Cardiac muscle cell (in vitro differentiated cells and primary cell): Measurements from ENCODE around the gene C3orf18. TPM values are rescaled to one million over a fixed set of nuclear protein-coding genes. Genes with fewer than 3 reads are reported as not detected.

Source experiments
- DNase-seq, 2 donors: peaks; one replicate each; pipeline versions ENCODE4 v3.0.0 to v3.0.0-alpha.2; 2010 to 2017; ENCODE audit warnings: low read depth in 1 of 2, low spot score in 1 of 2
- H3K27ac ChIP-seq: fragments of 200-600 bp; sonication (generic); 2 replicates; pipeline ENCODE4 v1.5.1; 2016
- H3K27me3 ChIP-seq: fragments of 200-600 bp; sonication (generic); 2 replicates; pipeline ENCODE4 v1.6.0; 2016; ENCODE audit warnings: control low read depth
- H3K36me3 ChIP-seq: fragments of 200-600 bp; sonication (generic); 2 replicates; pipeline ENCODE4 v1.5.1; 2016; ENCODE audit warnings: control low read depth
- H3K4me1 ChIP-seq: fragments of 200-600 bp; sonication (generic); 2 replicates; pipeline ENCODE4 v1.8.1; 2017; ENCODE audit warnings: low read depth, mild to moderate bottlenecking, mixed run types
- H3K4me3 ChIP-seq: fragments of 200-600 bp; sonication (generic); 2 replicates; pipeline ENCODE4 v1.5.1; 2016; ENCODE audit warnings: mild to moderate bottlenecking
- H3K9me3 ChIP-seq: fragments of 200-600 bp; sonication (generic); 2 replicates; pipeline ENCODE4 v1.5.1; 2017; ENCODE audit warnings: low read depth, mild to moderate bottlenecking, control low read depth
- polyA plus RNA-seq: library from polyadenylated mRNA; unstranded; fragments of >200 nt; fragmentation: Nextera tagmentation; extraction: Ambion mirVana; gene quantifications from 2 replicates; pipeline ENCODE4 v1.2.1, GENCODE V29; 2016
- total RNA-seq: library from RNA; depleted of rRNA; stranded (reverse); fragments of >200 nt; gene quantifications from 2 replicates; pipeline ENCODE4 v1.2.3, GENCODE V29; 2016
- TF ChIP-seq, protein P1 (sequence below): IDR thresholded peaks from 2 replicates; pipeline ENCODE4 v1.5.1; 2012; ENCODE audit warnings: low read depth, mild to moderate bottlenecking, low read length

C3orf18 gene
- total and polyA plus RNA-seq, 2 experiments from 2014 or later = 33.6 to 39.4 TPM

DNA sequence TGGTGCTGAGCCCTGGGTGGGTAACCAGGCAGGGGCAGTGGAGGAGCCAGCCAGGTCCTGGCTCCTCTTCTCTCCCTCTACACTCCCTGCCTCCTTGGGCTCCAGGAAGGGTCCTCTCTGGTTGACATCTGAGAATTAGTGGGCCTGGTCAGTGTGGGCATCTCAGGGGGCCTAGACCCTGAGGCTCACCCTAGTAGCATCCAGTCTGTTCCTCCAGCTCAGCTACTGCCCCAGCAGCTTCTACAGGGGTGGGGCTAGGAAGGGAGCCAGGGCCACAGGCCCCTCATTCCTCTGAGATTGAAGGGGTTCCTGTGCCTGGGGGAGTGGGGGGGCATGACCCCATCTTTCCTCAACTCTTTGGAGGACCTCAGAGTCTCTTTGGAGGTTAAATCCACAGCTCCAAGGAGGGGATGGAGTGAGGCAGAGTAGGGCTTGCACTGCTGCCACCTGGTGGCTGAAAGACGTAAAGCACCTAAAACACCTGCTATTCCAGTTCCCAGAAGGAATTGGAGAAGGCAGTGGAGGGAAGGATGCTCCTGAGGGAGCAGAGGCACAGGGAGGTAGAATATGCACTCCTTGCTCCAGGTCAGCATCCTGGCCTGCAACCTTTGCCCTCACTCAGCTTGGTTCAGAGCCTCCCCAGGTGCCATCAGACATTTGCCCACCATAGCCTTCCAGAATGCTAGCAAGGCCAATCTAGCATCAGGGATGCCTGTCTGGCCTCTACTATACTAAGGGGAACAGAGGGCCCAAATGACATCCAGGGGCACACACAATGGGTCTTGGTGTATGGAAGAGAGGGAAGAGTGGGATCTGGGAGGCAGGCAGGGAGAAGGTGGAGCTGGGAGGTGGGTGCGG lies 25.1 kb downstream of the C3orf18 start:
- Histone ChIP-seq H3K27ac (no peak overlapping the region), H3K36me3 (no peaks in the 10 kb centered on the region), H3K27me3 (peaks cover 5% of the 10 kb centered on the region), H3K4me3 (no peak overlapping the region), H3K9me3 (no peaks in the 10 kb centered on the region), H3K4me1 (no peaks in the 10 kb centered on the region)
- DNase-seq = peak; percentile 65 to 80
- TF ChIP-seq, protein P1, sequence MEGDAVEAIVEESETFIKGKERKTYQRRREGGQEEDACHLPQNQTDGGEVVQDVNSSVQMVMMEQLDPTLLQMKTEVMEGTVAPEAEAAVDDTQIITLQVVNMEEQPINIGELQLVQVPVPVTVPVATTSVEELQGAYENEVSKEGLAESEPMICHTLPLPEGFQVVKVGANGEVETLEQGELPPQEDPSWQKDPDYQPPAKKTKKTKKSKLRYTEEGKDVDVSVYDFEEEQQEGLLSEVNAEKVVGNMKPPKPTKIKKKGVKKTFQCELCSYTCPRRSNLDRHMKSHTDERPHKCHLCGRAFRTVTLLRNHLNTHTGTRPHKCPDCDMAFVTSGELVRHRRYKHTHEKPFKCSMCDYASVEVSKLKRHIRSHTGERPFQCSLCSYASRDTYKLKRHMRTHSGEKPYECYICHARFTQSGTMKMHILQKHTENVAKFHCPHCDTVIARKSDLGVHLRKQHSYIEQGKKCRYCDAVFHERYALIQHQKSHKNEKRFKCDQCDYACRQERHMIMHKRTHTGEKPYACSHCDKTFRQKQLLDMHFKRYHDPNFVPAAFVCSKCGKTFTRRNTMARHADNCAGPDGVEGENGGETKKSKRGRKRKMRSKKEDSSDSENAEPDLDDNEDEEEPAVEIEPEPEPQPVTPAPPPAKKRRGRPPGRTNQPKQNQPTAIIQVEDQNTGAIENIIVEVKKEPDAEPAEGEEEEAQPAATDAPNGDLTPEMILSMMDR = peak; percentile 91

DNA sequence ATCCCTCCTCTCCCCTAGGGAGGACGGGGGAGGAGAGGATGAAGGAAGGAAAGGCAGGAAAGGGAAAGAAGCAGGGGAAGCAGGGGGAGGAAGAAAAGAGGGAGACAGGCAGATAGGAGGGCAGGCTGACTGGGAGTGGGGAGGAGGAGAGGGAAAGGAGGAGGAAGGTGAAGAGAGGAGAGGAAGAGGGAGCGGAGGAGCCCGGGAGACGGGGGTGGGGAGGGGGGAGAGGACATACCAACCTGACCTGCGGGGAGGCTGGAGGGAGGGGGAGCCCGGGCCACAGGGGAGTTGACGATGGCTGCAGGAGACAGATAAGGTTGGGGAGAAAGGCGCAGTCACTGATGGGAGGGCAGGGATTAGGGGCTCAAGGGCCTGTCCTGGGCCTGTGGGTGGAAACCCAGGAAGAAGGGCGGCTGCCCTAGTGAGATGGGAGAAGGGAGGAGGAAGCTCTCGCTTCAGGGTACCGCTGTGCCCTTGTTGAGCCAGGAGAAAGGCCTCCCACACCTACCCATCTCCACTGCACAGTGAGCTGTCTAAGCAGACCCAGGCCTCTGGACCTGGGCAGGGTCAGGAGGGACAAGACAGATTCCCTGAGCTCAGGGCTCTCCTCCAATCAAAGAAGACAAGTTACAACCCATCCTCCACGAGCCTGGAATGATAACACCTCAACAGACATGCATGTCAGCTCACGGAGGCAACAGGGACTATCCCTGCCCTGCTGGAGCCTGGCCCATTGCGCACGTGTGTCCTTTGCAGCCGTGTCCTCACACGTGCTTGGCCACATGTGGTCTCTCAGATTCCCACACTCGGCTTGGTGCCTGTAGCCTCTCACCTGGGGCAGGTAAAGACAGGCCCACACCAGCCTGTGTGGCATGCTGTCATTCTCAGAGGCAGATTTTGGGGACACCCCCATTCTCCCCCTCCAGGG lies 27.9 kb downstream of the C3orf18 start:
- Histone ChIP-seq H3K9me3 (no peaks in the 10 kb centered on the region), H3K27ac (no peak overlapping the region), H3K36me3 (no peaks in the 10 kb centered on the region), H3K27me3 (peaks cover 4% of the 10 kb centered on the region), H3K4me3 (no peak overlapping the region), H3K4me1 (no peaks in the 10 kb centered on the region)
- no peak for DNase-seq
- TF ChIP-seq, protein P1 = no peak

DNA sequence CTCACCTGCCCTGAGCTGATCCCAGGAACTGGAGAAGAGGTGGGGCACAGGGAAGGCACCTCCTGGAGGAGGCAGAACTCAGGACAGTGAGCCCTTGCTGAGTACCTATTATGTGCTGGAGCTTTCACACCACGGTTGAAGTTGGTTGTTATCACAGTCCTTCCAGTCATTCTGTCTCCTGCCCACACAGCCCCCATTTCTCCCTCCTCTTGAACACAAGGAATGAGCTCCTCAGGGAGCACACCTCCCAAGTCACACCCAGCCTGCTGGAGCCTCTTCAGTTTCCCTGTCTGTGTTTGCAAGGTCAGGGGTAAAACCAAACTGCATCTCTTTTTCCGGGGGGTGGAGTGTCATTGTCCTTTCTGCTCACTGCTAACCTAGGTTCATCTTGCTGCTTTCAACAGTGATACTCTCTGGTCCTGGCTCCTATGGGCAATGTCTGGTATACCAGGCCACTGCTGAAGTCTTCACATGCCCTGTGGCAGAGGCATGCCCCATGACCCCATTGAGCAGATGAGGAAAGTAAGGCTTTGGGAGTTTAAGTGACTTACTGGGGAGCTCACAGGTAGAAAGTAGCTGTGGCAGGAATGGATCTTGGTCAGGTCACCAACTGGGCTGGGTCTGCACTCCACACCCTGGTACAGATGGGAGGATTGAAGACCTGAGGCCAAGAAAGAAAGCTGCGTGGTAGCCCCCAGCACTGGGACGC lies 30.0 kb downstream of the C3orf18 start:
- Histone ChIP-seq H3K36me3 (no peaks in the 10 kb centered on the region), H3K27ac (no peak overlapping the region), H3K4me3 (no peak overlapping the region), H3K4me1 (no peaks in the 10 kb centered on the region), H3K27me3 (no peaks in the 10 kb centered on the region), H3K9me3 (no peaks in the 10 kb centered on the region)
- no peak for DNase-seq
- TF ChIP-seq, protein P1 = no peak

DNA sequence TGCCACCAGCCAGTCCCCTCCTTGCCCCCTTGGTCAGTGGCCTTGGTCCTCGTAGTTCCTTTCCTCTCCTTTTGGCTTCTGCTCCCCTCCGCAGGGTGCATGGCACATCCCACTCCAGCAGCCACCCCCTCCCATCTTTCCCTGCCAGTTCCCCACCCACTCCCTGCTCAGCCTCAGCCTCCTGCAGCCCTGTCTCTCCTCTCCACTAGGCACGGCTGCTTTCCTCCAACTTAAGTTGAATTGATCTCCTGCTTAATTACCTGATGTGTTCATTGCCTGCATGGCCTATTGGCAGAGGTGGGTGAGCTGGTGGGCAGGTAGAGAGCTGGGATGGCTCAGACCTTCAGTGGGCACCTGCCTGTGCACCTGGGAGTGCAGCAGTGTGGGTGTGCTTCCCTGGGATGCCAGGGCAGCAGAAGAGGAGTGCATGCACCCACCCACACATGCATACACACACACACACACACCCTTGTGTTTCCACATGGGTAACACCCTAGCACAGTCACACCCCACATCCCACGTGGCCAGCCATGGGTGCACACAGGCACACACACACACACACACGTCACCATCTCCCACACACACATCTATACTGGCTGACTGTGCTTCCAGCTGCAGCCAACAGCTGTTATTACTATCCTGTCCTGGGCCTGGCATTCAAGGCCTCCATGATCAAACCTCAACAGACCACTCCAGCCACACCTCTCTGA lies 30.9 kb downstream of the C3orf18 start:
- TF ChIP-seq, protein P1 = no peak
- Histone ChIP-seq H3K4me3 (no peak overlapping the region), H3K27me3 (peaks cover 3% of the 10 kb centered on the region), H3K4me1 (no peaks in the 10 kb centered on the region), H3K9me3 (no peaks in the 10 kb centered on the region), H3K27ac (no peak overlapping the region), H3K36me3 (no peaks in the 10 kb centered on the region)
- DNase-seq = no peak
